HepG2 (cell line): Measurements from ENCODE around the gene KIF17.

ENCODE experiments used
- BCL3 ChIP-seq: sonication (generic); formaldehyde crosslinking; IDR thresholded peaks from 2 replicates; pipeline ENCODE4 v1.5.1; 2020; ENCODE audit warnings: mild to moderate bottlenecking, missing genetic modification reagents, moderate library complexity
- FOXM1 ChIP-seq: sonication (generic); formaldehyde crosslinking; IDR thresholded peaks from 2 replicates; pipeline ENCODE4 v1.5.0; 2020; ENCODE audit warnings: missing genetic modification reagents
- GATAD2A ChIP-seq: IDR thresholded peaks from 2 replicates; pipeline ENCODE4 v1.6.1; 2016
- HMG20A ChIP-seq: IDR thresholded peaks from 2 replicates; pipeline ENCODE4 v1.6.1; 2016; ENCODE audit warnings: borderline replicate concordance
- SIN3B ChIP-seq: fragments of 150-350 bp; IDR thresholded peaks from 2 replicates; pipeline ENCODE4 v1.6.1; 2014; ENCODE audit warnings: low read length
- ZNF207 ChIP-seq: fragments of 450-650 bp; IDR thresholded peaks from 2 replicates; pipeline ENCODE4 v1.6.1; 2016; ENCODE audit warnings: antibody characterized with exemption, borderline replicate concordance
- ZNF589 ChIP-seq: sonication (generic); formaldehyde crosslinking; conservative IDR thresholded peaks from 2 replicates; pipeline ENCODE4 v1.8.0; 2022; ENCODE audit warnings: mild to moderate bottlenecking, moderate library complexity, missing genetic modification reagents
- TF ChIP-seq, protein P1 (sequence below), 2 experiments: sonication (generic) in 1 of 2; formaldehyde crosslinking in 1 of 2; IDR thresholded peaks; 2 replicates each; pipeline versions ENCODE4 v1.4.0 to v1.6.1; 2018 to 2020; ENCODE audit warnings: missing genetic modification reagents in 2 of 2, borderline replicate concordance in 1 of 2, low read depth in 1 of 2, mild to moderate bottlenecking in 1 of 2, missing biosample characterization in 1 of 2

DNA sequence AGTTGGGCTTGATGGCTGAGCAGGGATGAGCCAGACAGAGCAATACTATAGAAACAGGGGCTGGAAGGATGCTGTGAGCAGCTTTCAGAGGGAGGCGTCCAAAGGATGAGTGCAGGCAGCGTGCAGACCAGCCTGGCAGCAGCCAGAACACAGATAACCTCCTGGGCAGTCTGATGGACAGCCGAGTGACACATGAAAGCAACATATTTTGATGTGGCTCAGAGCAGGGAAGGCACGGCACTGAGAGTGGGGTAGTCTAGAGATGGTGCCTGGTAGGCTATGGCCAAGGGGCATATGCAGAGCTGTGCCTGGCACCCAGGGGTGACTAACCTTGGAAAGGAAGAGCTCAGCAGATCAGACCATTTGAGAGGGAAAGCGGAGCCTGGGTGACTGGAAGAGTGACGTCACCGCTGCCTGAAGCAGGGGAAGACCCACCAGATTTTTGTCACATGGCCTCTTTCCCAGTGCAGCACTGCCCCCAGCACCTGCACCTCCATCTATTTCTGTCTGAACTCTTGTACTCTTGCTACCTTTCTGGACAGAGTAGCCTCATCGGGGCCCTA is 80.9 kb downstream of the KIF17 start:
- TF ChIP-seq GATAD2A (no peak), ZNF207 (no peak), FOXM1 (CRISPR knock-in tag) (no peak), HMG20A (no peak), SIN3B (no peak), BCL3 (CRISPR knock-in tag) (no peak), ZNF589 (CRISPR knock-in tag) (no peak)
- TF ChIP-seq, protein P1, sequence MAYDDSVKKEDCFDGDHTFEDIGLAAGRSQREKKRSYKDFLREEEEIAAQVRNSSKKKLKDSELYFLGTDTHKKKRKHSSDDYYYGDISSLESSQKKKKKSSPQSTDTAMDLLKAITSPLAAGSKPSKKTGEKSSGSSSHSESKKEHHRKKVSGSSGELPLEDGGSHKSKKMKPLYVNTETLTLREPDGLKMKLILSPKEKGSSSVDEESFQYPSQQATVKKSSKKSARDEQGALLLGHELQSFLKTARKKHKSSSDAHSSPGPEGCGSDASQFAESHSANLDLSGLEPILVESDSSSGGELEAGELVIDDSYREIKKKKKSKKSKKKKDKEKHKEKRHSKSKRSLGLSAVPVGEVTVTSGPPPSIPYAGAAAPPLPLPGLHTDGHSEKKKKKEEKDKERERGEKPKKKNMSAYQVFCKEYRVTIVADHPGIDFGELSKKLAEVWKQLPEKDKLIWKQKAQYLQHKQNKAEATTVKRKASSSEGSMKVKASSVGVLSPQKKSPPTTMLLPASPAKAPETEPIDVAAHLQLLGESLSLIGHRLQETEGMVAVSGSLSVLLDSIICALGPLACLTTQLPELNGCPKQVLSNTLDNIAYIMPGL (CRISPR knock-in tag; IDR thresholded peaks at IDR 0.05; ENCODE audit: borderline replicate concordance in 1 of 2, low read depth in 1 of 2): no peak
